Bronchial epithelial cell (primary cell): Measurements from ENCODE around the gene HLA-DRA. TPM values are rescaled to one million over a fixed set of nuclear protein-coding genes. Genes with fewer than 3 reads are reported as not detected.
A peak's percentile ranks its signal among the peaks of the same experiment; 100 is the strongest.
"Not testable (repeated sequence)": the region's sequence is repeated elsewhere in the genome, so short reads cannot be mapped to it uniquely, and the experiment has no call there.

ENCODE experiments used
- DNase-seq: peaks from one replicate; pipeline ENCODE4 v3.0.0-alpha.2; 2010; ENCODE audit warnings: low read depth
- FAIRE-seq: peaks from 2 replicates; lab custom pipeline; 2011; peaks lifted over from hg19 to GRCh38; lab: Jason Lieb, UNC
- H3K27me3 ChIP-seq: 2 replicates; pipeline ENCODE4 v1.5.1; 2011; ENCODE audit warnings: low read length; ENCODE audit not compliant: control insufficient read depth, insufficient read depth
- H3K36me3 ChIP-seq: 2 replicates; pipeline ENCODE4 v1.5.1; 2011; ENCODE audit warnings: low read length; ENCODE audit not compliant: control insufficient read depth, insufficient read depth
- H3K4me3 ChIP-seq: 2 replicates; pipeline ENCODE4 v1.5.1; 2011; ENCODE audit warnings: mild to moderate bottlenecking, low read depth, low read length, control low read depth
- CTCF ChIP-seq: IDR thresholded peaks from 2 replicates; pipeline ENCODE4 v1.5.1; 2011; ENCODE audit warnings: mild to moderate bottlenecking, moderate library complexity, low read length, control low read depth, inconsistent platforms; ENCODE audit not compliant: insufficient read depth, severe bottlenecking
- total RNA-seq: library from RNA; depleted of rRNA; stranded (reverse); fragments of >200 nt; gene quantifications from 2 replicates; pipeline ENCODE4 v1.2.1, GENCODE V29; 2014

The HLA-DRA gene
- total RNA-seq, 1 donor from 2014 or later: not detected

GRCh38 chr6:32426338-32426737 is 13.3 kb upstream of the HLA-DRA start:
- DNase-seq: no peak
- no peak for FAIRE-seq
- TF ChIP-seq CTCF: no peak

GRCh38 chr6:32427218-32427617 is 12.5 kb upstream of the HLA-DRA start:
- FAIRE-seq (no peak), DNase-seq (no peak)
- no peak overlapping the region for H3K4me3 ChIP-seq
- peaks cover 3% of the 10 kb centered on the region for H3K27me3 ChIP-seq
- no peak for TF ChIP-seq CTCF
- H3K36me3 ChIP-seq: no peaks in the 10 kb centered on the region

More at GRCh38 chr6:32426338-32426737, 13.3 kb upstream of the HLA-DRA start:
- no peaks in the 10 kb centered on the region for H3K36me3 ChIP-seq
- H3K27me3 ChIP-seq: peaks cover 3% of the 10 kb centered on the region
- H3K4me3 ChIP-seq: no peak overlapping the region

- Histone ChIP-seq H3K4me3 (no peak overlapping the region), H3K36me3 (no peaks in the 10 kb centered on the region), H3K27me3 (peaks cover 3% of the 10 kb centered on the region)
- no peak for FAIRE-seq
- DNase-seq: no peak
- TF ChIP-seq CTCF: no peak
Measured at GRCh38 chr6:32427934-32428474, 11.7 kb upstream of the HLA-DRA start.

GRCh38 chr6:32430179-32430578 is 9.5 kb upstream of the HLA-DRA start:
- Histone ChIP-seq H3K4me3 (no peak overlapping the region), H3K36me3 (no peaks in the 10 kb centered on the region), H3K27me3 (peaks cover 3% of the 10 kb centered on the region)
- FAIRE-seq (no peak), DNase-seq (no peak)
- TF ChIP-seq CTCF: no peak

- TF ChIP-seq CTCF: no peak
- no peak for DNase-seq
- no peaks in the 10 kb centered on the region for H3K36me3 ChIP-seq
- FAIRE-seq: no peak
- H3K27me3 ChIP-seq: peaks cover 3% of the 10 kb centered on the region
- H3K4me3 ChIP-seq: no peak overlapping the region
Measured at GRCh38 chr6:32431142-32431541, 8.5 kb upstream of the HLA-DRA start.

GRCh38 chr6:32432050-32432450 is 7.6 kb upstream of the HLA-DRA start:
- DNase-seq: peak; percentile 49

GRCh38 chr6:32433950-32434349 is 5.7 kb upstream of the HLA-DRA start:
- H3K27me3 ChIP-seq, FAIRE-seq, DNase-seq, H3K4me3 ChIP-seq, H3K36me3 ChIP-seq: not testable (repeated sequence)

More at GRCh38 chr6:32432050-32432450, 7.6 kb upstream of the HLA-DRA start:
- Histone ChIP-seq H3K27me3 (peaks cover 3% of the 10 kb centered on the region), H3K4me3 (no peak overlapping the region), H3K36me3 (no peaks in the 10 kb centered on the region)
- no peak for FAIRE-seq
- no peak for TF ChIP-seq CTCF
